ENCODE measurements around the gene PLPP4.
"Not testable (repeated sequence)": the region's sequence is repeated elsewhere in the genome, so short reads cannot be mapped to it uniquely, and the experiment has no call there.

Gene PLPP4

DNA sequence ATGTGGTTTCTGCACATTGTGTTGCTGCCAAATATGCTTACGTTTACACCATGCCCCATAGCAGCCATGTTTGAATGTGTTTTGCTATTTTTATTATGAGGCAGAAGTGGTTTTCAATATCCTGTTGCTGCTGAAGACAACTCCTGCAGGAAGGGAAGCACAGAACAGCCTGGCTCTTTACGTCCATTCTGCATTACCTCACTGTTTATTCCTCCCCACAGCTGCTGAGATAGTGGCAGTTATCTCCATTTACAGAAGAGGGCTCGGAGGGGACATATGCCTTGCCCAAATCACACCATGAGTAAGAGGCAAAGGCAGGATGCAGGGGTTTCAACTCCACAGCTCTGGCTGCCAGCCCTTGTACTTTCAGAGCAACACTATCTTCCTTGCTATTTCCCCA lies 35.3 kb downstream of the PLPP4 start:
- no peak for DNase-seq

- DNase-seq = no peak
Measured at GRCh38 chr10:120493411-120494312, 36.6 kb downstream of the PLPP4 start.

- DNase-seq = no peak
Measured at GRCh38 chr10:120494313-120494710, 37.3 kb downstream of the PLPP4 start.

DNA sequence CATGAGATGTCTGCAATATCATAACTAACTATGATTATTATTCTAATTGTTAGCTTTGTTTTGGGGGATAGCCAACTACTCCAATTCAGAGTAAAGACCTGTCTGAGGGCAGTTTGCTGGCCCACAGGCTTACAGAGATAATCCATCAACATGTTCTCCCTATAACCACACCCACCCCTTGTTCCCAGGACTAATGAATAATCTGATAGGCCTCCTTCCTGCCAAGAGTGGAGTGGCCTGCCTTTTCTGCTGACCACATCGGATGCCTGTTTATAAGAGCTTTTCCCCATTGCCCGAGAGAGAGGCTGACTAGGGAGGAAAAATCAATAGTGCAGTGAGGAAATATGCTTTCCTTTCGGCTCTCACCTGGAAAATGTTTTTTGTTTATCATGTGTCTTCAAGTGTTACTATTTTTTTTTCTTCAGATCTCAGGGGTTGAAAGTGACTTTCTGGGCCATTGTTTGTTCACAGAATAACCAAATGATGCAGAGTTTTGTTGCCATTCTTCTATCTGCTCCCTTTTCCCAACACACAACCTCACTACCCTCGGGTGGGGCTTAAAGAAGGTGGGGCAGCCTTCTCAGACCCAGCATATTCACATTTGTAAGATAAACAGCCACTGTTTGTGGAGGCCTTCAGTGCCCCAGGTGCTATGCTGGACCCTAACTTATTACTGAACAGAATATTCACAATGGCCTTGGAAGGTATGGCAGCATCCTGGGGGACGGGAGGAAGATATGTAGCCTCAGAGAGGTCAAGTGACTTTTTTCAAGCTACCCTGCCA lies 38.4 kb downstream of the PLPP4 start:
- DNase-seq = no peak

DNA sequence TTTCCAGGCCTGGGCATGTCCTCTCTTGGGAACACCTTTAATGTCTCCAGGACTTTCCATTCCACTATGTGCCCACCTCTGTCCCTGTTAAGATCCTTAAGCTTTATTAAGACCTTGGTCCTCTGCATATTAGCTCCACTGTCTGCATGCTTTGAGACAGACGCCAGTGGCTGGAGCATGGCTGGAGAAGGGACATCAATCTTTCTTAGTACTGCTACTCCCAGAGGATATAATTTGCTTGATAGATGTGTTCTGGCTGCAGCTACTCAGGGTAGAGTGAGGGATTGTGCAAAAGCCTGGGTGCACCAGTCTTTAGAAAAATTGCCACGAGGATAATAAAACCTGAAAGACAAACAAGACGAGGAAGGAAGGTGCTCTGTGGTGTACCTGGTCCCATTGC lies 42.9 kb downstream of the PLPP4 start:
- DNase-seq = no peak

GRCh38 chr10:120503689-120504088 lies 46.7 kb downstream of the PLPP4 start:
- DNase-seq = no peak

GRCh38 chr10:120504227-120504626 lies 47.2 kb downstream of the PLPP4 start:
- not testable (repeated sequence) for DNase-seq

GRCh38 chr10:120505056-120505455 lies 48.0 kb downstream of the PLPP4 start:
- no peak for DNase-seq

DNA sequence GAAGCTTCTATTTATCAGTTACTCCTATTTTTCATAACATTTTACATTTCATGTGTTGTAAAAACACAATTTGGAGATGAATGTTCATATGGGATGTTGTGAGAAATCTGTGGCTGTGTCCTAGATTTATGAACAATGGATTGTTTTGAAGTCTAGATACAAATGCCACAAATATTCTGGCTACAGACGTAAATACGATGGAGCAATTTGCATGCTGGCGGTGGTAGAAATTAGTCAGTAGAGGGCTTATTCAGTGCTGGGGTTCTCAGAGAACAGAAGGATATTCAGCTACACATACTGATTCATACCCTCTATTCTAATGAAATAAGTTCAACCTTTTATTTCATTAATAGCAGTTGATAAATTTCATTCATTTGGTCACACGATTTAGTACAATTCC lies 48.8 kb downstream of the PLPP4 start:
- no peak for DNase-seq

DNA sequence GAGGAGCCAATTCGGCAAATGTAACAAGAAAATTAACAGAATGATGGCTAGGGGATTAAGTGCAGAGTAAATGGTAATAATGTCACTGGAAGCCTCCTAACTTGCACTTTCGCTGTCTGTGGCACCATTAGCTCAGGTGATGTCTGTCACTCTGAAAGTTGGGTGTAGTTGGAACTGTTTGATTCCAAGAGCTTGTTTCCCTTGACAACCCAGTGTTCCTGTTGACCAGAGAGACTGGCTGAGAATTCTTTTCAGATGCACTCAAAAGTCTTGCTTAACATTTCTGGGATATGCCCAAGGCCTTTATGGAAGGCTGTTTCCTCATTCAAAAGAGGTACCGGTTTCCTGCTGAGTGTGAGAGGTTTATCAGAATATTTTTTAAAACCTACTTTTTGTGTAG lies 49.6 kb downstream of the PLPP4 start:
- DNase-seq = no peak

DNA sequence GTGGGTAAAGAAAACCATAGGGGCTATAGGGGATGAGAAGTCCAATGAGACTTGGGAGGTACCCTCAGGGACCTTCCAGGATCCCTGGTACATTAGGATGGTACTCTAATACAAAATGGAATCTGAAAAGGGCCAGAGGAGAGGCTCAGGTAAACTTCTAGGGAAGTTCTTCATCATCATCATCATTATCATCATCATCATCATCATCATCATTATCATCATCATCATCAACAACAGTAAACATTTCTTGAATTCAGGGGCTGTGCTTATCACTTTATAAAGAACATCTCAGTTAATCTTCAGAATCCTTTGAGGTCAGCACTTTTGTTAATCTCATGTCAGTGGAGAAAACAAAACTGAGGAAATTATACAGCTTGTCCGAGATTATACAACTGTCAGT lies 50.1 kb downstream of the PLPP4 start:
- DNase-seq = no peak

DNA sequence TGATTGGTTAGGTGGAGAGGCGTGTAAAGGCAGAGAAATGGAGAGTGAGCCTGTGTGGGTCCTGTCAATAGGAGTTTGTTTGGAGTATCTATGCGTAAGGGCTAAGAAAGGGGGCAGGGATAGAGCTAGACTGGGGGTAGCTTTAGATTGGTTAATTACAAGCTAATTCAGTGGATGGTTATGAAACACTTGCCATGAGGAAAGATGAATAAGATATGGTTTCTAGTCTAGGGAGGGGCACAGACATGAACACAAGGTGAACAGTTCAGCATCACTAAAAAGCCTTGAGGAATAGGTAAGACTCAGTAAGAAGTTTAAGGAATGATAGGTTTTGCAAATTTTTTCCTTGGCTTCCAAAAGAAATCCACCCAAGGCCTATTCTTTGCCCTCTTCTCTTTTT lies 50.6 kb downstream of the PLPP4 start:
- DNase-seq = no peak

DNA sequence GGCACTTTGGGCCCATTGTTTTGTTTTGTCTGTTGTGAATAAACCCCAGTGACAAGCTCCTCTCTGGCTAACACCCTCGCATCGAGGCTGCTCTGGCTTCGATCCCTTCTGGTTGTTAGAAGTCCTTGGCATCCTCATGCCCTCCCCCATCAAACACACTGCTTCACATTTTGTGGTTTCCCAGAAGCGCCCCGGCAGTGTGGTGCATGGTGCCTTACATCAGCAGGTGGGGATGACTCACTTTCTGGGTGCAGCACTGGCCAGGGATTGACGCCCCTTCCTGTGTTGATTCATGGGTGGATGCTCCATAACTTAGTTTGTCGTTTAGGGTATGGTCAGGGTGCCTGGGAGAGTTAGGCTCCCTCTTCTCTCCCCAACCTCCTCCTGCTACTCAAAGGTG lies 51.4 kb downstream of the PLPP4 start:
- DNase-seq = peak; percentile 30

- no peak for DNase-seq
Measured at GRCh38 chr10:120508966-120509365, 51.9 kb downstream of the PLPP4 start.

- no peak for DNase-seq
Measured at GRCh38 chr10:120511165-120511564, 54.1 kb downstream of the PLPP4 start.

DNA sequence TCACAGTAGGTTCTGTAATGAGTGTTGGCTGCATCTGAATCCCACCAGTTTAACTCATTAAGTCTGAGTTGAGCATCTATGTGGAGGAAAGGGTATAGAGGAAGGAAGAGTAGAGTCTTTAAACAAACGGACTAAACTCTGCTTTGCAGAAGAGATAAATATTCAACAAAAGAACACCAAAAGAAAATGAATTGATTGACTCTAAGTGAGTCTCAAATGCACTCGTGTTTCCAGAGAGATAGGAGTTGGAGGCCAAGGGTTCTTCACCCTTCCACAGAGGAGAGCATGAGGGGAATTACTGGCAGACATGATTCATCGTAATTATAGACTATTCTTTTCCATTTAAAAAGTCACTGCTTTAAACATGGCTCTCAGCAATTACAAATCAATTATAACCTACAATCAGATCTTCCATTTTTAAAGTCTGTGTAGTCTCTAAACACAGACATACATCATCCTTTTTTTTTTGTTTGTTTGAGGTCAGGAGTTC lies 56.3 kb downstream of the PLPP4 start:
- DNase-seq = no peak

DNA sequence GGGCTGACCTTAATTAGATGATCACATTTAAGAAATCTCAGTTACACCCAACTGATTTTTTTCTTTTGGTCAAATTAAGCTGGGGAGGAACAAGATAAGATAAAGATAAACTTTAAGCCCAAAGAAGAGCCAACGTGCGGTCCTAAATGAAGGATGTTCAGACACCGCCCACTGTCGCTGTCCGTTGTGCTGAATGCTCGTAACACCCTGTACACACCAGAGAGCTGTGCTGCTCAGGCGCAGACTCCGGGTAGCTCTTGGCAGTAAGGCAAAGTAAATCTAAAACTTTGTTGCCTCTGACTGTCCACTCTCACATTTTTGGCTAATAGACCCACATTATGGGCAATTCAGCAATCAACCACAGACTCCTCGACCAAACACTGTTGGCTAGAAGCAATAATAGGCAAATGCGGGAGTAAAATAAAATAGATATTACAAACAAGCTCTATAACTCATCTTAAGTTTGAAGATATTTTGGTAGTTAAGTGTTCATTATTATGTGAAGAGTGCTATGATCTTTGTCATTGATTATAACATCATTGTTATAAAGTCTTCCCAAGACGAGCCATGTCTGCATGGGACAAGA lies 57.1 kb downstream of the PLPP4 start:
- peak; percentile 30 for DNase-seq

DNA sequence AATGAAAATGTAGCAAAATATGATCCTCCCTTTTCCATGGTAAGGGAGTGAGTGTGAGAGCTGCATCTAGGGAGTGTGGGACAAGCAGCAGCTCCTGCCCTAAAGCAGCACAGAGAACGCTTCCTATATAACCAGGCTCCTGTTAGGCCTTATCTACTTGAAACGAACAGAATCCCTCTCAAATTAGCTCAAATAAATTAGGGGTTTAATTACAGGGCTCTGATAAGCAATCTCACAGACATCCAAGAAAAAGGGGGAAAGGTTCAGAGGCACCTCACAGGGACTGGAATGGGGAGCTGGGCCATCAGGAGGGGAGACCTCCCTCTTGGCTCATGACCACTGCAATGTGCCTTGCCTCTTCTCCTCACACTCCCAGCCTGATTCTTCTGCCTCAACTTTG lies 57.9 kb downstream of the PLPP4 start:
- no peak for DNase-seq

DNA sequence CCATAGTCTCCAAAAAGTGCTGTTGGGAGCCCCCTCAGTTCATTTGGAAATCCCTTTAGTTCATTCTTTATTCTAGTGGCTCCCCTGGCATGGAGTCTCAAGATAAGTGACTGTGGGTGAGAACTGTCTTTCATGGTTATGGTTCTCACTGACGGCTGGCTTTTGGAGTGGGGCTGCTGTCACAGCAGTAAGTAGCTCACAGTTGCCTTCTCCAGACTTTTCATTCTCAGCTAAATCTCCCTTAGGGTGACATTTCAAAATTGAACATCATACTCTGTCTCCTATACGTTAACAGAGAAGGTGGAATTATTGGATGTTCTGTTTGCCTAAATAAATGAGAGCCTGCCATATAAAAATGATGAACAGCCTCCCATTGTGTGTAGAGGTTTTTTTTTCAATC lies 58.7 kb downstream of the PLPP4 start:
- no peak for DNase-seq

DNA sequence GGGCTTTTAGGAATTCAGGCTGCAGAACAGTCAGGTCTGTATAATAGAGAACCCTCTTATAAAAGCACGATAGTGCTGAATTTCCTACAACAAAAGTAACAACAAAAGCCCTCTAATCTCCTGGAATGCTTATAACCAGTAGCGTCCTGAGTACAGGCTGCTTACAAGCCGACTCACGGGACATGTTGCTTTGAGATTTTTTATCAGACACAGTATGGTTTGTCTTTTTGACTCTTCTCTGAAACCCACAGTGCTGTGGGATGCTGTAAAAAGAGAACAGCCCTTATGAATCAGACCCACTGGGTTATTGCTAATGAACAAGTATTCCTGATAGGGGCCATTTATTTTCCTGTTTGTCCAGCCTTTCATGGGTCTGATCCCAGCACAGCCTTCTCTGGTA lies 59.4 kb downstream of the PLPP4 start:
- no peak for DNase-seq

- DNase-seq = no peak
Measured at GRCh38 chr10:120517196-120517595, 60.2 kb downstream of the PLPP4 start.

DNA sequence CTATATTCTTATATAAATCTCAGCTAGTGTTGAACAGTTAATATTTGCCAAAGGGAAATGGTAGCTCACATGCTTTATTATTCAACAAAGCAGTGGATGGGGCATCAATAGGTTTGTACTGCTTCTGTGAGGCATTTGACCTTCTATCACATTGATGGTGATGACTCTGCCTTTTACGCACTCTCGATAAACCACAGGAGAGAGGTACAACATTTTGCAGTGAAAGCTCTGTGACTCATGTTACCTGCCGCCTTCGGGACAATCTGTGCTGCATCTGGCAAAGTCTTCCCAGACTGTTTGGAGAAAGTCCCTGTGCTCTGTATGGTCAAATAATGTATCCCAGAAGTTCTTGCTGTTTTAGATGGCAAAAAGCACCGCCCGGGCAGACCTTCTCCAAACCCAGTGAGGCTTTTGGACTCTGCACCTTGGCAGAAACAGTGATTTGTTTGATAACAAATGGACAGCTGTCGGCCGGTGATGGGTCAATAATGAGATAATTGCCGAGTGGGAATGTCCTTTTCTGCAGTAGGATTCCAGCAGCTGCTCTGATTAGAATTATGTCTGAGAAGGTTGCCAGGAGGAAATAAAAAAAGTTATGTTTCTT lies 61.0 kb downstream of the PLPP4 start:
- DNase-seq = no peak

DNA sequence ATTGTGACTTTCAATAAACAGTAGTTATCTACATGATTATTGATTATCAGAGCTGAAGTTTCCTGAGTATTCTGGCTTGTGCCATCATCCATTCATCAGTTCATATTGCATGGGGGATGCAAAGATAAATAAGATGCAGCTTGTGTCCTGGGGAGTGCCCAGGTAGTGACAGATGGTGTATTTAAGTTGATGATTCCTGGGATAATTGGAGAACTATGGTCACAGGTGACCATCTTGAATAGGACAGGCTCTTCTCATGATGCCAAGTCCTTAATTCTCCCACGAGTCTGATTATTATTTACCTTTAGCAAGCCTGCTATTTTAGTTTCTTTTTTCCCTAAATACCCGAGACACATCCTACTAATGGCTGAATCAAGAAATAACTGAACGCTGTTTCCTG lies 64.9 kb downstream of the PLPP4 start:
- DNase-seq = no peak
